ENCODE data around the gene KCND1. TPM values are rescaled to one million over a fixed set of nuclear protein-coding genes. Genes with fewer than 3 reads are reported as not detected.

KCND1 gene
- total RNA-seq = 0.66 and 1.8 TPM in 2 replicates

DNA sequence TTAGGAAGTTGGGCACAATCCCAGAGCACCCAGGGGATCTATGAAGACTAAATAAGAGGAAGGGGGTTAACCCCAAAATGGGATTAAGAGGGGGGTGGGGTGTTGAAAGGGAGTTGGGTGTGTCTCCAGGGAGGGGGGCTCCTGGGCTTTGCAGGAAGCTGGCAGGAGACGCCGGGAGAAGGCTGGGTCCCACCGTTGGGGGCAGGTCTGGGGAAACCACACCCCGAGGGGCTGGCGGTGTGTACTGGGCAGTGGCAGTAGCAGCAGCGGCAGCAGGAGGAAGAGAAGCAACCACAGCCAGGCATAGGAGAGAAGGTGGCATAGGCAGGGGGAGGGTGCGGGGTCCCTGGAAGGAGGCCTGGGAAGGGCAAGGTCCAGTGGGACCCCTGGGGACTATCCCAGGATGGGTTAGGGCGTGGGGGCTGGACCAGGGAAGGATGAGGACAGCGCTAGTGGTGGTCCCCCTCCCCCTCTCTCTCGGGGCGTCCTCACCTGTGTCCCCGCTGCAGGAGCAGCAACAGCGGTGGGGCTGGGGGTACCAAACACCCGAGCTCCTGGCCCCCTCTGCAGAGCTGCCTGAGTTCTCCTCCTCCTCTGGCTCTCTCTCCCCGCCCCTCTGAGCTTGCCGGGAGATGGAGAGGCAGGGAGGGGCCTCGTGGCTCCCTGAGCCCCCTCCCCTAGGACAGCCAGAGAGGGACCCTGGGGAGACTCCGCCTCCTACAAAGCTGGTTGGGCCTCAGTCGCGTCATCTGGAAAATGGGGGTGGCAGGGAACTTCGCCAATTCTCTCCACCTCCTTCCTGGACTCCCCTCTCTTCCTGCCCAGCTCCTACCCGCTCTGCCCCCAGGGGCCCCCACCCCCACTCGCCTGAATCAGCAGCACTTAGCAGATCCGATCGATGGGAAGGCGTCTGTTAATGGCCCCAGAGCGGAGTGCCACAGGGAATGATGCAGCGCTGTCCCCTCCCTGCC, at the start of gene KCND1:
TSS of gene KCND1 (minus strand) at position 596 of the 971 bp plus-strand sequence. CDS start 1,573 bp downstream, outside the sequence.
- no peak for DNase-seq
- intact Hi-C loops (cut with micrococcal nuclease) = loop anchor here (1.0 kb wide), 2 partner anchors 13 to 72 kb away; partner anchors contain the start of gene TFE3
- peak within 1 kb of the TSS; percentile 57 for H3K4me3 Mint-ChIP-seq
- H3K9me3 Mint-ChIP-seq = no peaks in the 10 kb centered on the region
- ATAC-seq (ENCODE audit: low read depth) = peak; percentile 29
- no peaks in the 10 kb centered on the region for H3K27me3 Mint-ChIP-seq
- POLR2A ChIA-PET = interaction anchor here (0.7 to 2.2 kb wide), 5 partner anchors 10 to 71 kb away, joined by 3 to 16 read pairs (median 3); partner anchors contain the start of gene OTUD5
- peaks cover 13% of the 10 kb centered on the region for H3K4me1 Mint-ChIP-seq
- TF ChIP-seq, protein P1, sequence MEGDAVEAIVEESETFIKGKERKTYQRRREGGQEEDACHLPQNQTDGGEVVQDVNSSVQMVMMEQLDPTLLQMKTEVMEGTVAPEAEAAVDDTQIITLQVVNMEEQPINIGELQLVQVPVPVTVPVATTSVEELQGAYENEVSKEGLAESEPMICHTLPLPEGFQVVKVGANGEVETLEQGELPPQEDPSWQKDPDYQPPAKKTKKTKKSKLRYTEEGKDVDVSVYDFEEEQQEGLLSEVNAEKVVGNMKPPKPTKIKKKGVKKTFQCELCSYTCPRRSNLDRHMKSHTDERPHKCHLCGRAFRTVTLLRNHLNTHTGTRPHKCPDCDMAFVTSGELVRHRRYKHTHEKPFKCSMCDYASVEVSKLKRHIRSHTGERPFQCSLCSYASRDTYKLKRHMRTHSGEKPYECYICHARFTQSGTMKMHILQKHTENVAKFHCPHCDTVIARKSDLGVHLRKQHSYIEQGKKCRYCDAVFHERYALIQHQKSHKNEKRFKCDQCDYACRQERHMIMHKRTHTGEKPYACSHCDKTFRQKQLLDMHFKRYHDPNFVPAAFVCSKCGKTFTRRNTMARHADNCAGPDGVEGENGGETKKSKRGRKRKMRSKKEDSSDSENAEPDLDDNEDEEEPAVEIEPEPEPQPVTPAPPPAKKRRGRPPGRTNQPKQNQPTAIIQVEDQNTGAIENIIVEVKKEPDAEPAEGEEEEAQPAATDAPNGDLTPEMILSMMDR (IDR thresholded peaks at IDR 0.05) = no peak
- H3K27ac Mint-ChIP-seq = no peak within 1 kb of the TSS
- H3K36me3 Mint-ChIP-seq (ENCODE audit: low read depth) = peaks cover 20% of the 10 kb centered on the region
- CTCF ChIA-PET = interaction anchor here (0.6 to 1.3 kb wide), 7 partner anchors 10 to 323 kb away, joined by 3 read pairs; no protein-coding TSS in a partner anchor

GRCh38 chrX:49019599-49020249, 48.1 kb upstream of the KCND1 start:
- Mint-ChIP-seq H3K9me3 (no peaks in the 10 kb centered on the region), H3K4me3 (no peak overlapping the region)
- POLR2A ChIA-PET = no interaction called here

GRCh38 chrX:49019050-49019449, 47.4 kb upstream of the KCND1 start:
- Mint-ChIP-seq H3K4me3 (no peak overlapping the region), H3K27ac (no peak overlapping the region), H3K9me3 (no peaks in the 10 kb centered on the region), H3K4me1 (no peaks in the 10 kb centered on the region), H3K36me3 (ENCODE audit: low read depth) (no peaks in the 10 kb centered on the region), H3K27me3 (no peaks in the 10 kb centered on the region)
- intact Hi-C loops (cut with micrococcal nuclease) = no loop called here
- DNase-seq = no peak
- TF ChIP-seq, protein P1 (IDR thresholded peaks at IDR 0.05) = no peak
- ChIA-PET POLR2A (no interaction called here), CTCF (no interaction called here)
- ATAC-seq (ENCODE audit: low read depth) = no peak

More at GRCh38 chrX:49019599-49020249, 48.1 kb upstream of the KCND1 start:
- intact Hi-C loops (cut with micrococcal nuclease) = no loop called here
- TF ChIP-seq, protein P1 (IDR thresholded peaks at IDR 0.05) = no peak
- H3K36me3 Mint-ChIP-seq (ENCODE audit: low read depth) = no peaks in the 10 kb centered on the region
- ATAC-seq (ENCODE audit: low read depth) (no peak), DNase-seq (no peak)
- H3K27ac Mint-ChIP-seq = no peak overlapping the region
- no peaks in the 10 kb centered on the region for H3K27me3 Mint-ChIP-seq
- no peaks in the 10 kb centered on the region for H3K4me1 Mint-ChIP-seq
- CTCF ChIA-PET = no interaction called here

DNA sequence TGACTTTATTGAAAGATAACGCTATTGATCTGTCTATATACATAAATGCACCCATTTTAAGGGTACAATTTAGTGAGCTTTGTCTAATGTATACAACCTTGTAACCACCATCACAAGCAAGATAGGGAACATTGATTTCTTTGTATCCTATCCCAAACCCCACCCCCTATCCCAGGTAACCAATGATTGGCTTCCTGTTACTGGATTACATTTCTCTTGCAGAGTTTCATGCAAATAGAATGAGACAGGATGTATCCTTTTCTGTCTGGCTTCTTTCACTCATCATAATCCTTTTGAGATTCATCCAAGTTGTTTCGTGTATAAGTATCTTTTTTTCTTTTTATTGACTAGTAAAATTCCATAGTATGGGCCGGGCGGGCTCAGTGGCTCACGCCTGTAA, 32.1 kb upstream of the KCND1 start:
- TF ChIP-seq, protein P1 (IDR thresholded peaks at IDR 0.05) = no peak
- Mint-ChIP-seq H3K9me3 (no peaks in the 10 kb centered on the region), H3K27ac (no peak overlapping the region), H3K36me3 (ENCODE audit: low read depth) (peaks cover 8% of the 10 kb centered on the region), H3K4me1 (peaks cover 20% of the 10 kb centered on the region), H3K4me3 (no peak overlapping the region), H3K27me3 (no peaks in the 10 kb centered on the region)
- ChIA-PET POLR2A (no interaction called here), CTCF (no interaction called here)
- DNase-seq (no peak), ATAC-seq (ENCODE audit: low read depth) (no peak)
- intact Hi-C loops (cut with micrococcal nuclease) = loop anchor here (5.0 kb wide), 2 partner anchors 86 to 169 kb away; partner anchors contain the start of genes PIM2 and PLP2
